ENCODE data around the gene PRKD3. TPM values are rescaled to one million over a fixed set of nuclear protein-coding genes. Genes with fewer than 3 reads are reported as not detected.

The PRKD3 gene
- total and polyA plus RNA-seq, 5 experiments from 2014 or later: 22.9 to 50.2 (median 26.5) TPM

- no peak overlapping the region for H3K4me3 Mint-ChIP-seq
- no peaks in the 10 kb centered on the region for H3K36me3 Mint-ChIP-seq
- DNase-seq (no peak), ATAC-seq (no peak)
- H3K27ac Mint-ChIP-seq: no peak overlapping the region
- POLR2A ChIA-PET: no interaction called here
- H3K9me3 Mint-ChIP-seq: no peaks in the 10 kb centered on the region
- peaks cover 19 to 57% (median 28%) of the 10 kb centered on the region in 5 donors for H3K27me3 Mint-ChIP-seq
- H3K4me1 Mint-ChIP-seq: no peaks in the 10 kb centered on the region
Observed at GRCh38 chr2:37357069-37357468, 32.4 kb upstream of the PRKD3 start.

- no peak overlapping the region for H3K27ac Mint-ChIP-seq
- no peak overlapping the region for H3K4me3 Mint-ChIP-seq
- H3K36me3 Mint-ChIP-seq: no peaks in the 10 kb centered on the region
- POLR2A ChIA-PET: no interaction called here
- no peaks in the 10 kb centered on the region for H3K9me3 Mint-ChIP-seq
- no peak for DNase-seq
- ATAC-seq: no peak
- H3K27me3 Mint-ChIP-seq: peaks cover 17 to 57% (median 28%) of the 10 kb centered on the region in 5 donors
- no peaks in the 10 kb centered on the region for H3K4me1 Mint-ChIP-seq
Observed at GRCh38 chr2:37356299-37356698, 31.7 kb upstream of the PRKD3 start.

GRCh38 chr2:37355735-37356134 lies 31.1 kb upstream of the PRKD3 start:
- Mint-ChIP-seq H3K27me3 (peaks cover 18 to 59% (median 31%) of the 10 kb centered on the region in 5 donors), H3K9me3 (no peaks in the 10 kb centered on the region), H3K36me3 (no peaks in the 10 kb centered on the region), H3K27ac (no peak overlapping the region), H3K4me1 (no peaks in the 10 kb centered on the region), H3K4me3 (no peak overlapping the region)
- no peak for ATAC-seq
- POLR2A ChIA-PET: no interaction called here
- DNase-seq: no peak

GRCh38 chr2:37354531-37354930 lies 29.9 kb upstream of the PRKD3 start:
- peaks cover 16 to 63% (median 24%) of the 10 kb centered on the region in 5 donors for H3K27me3 Mint-ChIP-seq
- peaks cover 0 to 9% (median 0%) of the 10 kb centered on the region in 4 donors for H3K4me1 Mint-ChIP-seq
- H3K36me3 Mint-ChIP-seq: no peaks in the 10 kb centered on the region
- POLR2A ChIA-PET: no interaction called here
- DNase-seq: no peak
- no peaks in the 10 kb centered on the region for H3K9me3 Mint-ChIP-seq
- no peak for ATAC-seq
- H3K4me3 Mint-ChIP-seq: no peak overlapping the region
- H3K27ac Mint-ChIP-seq: no peak overlapping the region

GRCh38 chr2:37350034-37350433 lies 25.4 kb upstream of the PRKD3 start:
- Mint-ChIP-seq H3K36me3 (no peaks in the 10 kb centered on the region), H3K4me3 (no peak overlapping the region), H3K27me3 (peaks cover 17 to 62% (median 32%) of the 10 kb centered on the region in 5 donors), H3K9me3 (no peaks in the 10 kb centered on the region), H3K4me1 (peaks cover 0 to 22% (median 3%) of the 10 kb centered on the region in 4 donors), H3K27ac (peak overlapping the region in 1 of 10 donors; percentile 24)
- POLR2A ChIA-PET: no interaction called here
- ATAC-seq (no peak), DNase-seq (no peak)

- H3K36me3 Mint-ChIP-seq: no peaks in the 10 kb centered on the region
- H3K4me3 Mint-ChIP-seq: no peak overlapping the region
- POLR2A ChIA-PET: interaction anchor here (1.1 kb wide), 1 partner anchor 152 kb away, joined by 3 read pairs; no protein-coding TSS in a partner anchor
- H3K9me3 Mint-ChIP-seq: no peaks in the 10 kb centered on the region
- no peak for DNase-seq
- H3K27ac Mint-ChIP-seq: peak overlapping the region in 1 of 10 donors; percentile 24
- ATAC-seq: no peak
- H3K27me3 Mint-ChIP-seq: peaks cover 17 to 57% (median 29%) of the 10 kb centered on the region in 5 donors
- peaks cover 4 to 24% (median 5%) of the 10 kb centered on the region in 4 donors for H3K4me1 Mint-ChIP-seq
Observed at GRCh38 chr2:37349231-37349860, 24.7 kb upstream of the PRKD3 start.

- ATAC-seq (no peak), DNase-seq (no peak)
- POLR2A ChIA-PET: no interaction called here
- no peak overlapping the region for H3K4me3 Mint-ChIP-seq
- no peaks in the 10 kb centered on the region for H3K36me3 Mint-ChIP-seq
- H3K27me3 Mint-ChIP-seq: peaks cover 17 to 45% (median 26%) of the 10 kb centered on the region in 5 donors
- no peaks in the 10 kb centered on the region for H3K9me3 Mint-ChIP-seq
- peak overlapping the region in 2 of 10 donors; percentile 13 to 63 for H3K27ac Mint-ChIP-seq
- H3K4me1 Mint-ChIP-seq: peaks cover 6 to 32% (median 13%) of the 10 kb centered on the region in 4 donors
Observed at GRCh38 chr2:37348155-37348554, 23.5 kb upstream of the PRKD3 start.

- peak; percentile 81 to 87 for ATAC-seq
- no peaks in the 10 kb centered on the region for H3K36me3 Mint-ChIP-seq
- H3K4me3 Mint-ChIP-seq: peak within 1 kb of the TSS; percentile 73 to 91 (median 83)
- no peaks in the 10 kb centered on the region for H3K9me3 Mint-ChIP-seq
- DNase-seq: peak; percentile 27 to 80 (median 48)
- peak within 1 kb of the TSS in 9 of 10 donors; percentile 44 to 80 (median 73) for H3K27ac Mint-ChIP-seq
- POLR2A ChIA-PET: interaction anchor here (0.6 kb wide), 1 partner anchor 1043 kb away, joined by 4 read pairs; no protein-coding TSS in a partner anchor
- H3K4me1 Mint-ChIP-seq: peaks cover 6 to 25% (median 13%) of the 10 kb centered on the region in 4 donors
- H3K27me3 Mint-ChIP-seq: peaks cover 10 to 26% (median 21%) of the 10 kb centered on the region in 5 donors
Observed at GRCh38 chr2:37344453-37345361, 20.1 kb upstream of the PRKD3 start, which contains the start of gene QPCT. Gene QPCT, plus strand, starts transcription at chr2:37344630. Its CDS starts 102 bp downstream, at chr2:37344732.

- Mint-ChIP-seq H3K4me3 (peak overlapping the region; percentile 73 to 91 (median 83)), H3K4me1 (peaks cover 6 to 20% (median 13%) of the 10 kb centered on the region in 4 donors), H3K27ac (peak overlapping the region in 6 of 10 donors; percentile 2 to 80 (median 72)), H3K27me3 (peaks cover 7 to 18% (median 14%) of the 10 kb centered on the region in 5 donors), H3K36me3 (no peaks in the 10 kb centered on the region), H3K9me3 (no peaks in the 10 kb centered on the region)
- DNase-seq (no peak), ATAC-seq (no peak)
- POLR2A ChIA-PET: interaction anchor here (0.6 kb wide), 1 partner anchor 1044 kb away, joined by 4 read pairs; no protein-coding TSS in a partner anchor
Observed at GRCh38 chr2:37343537-37344434, 19.2 kb upstream of the PRKD3 start.

- DNase-seq (no peak), ATAC-seq (no peak)
- Mint-ChIP-seq H3K27ac (peak overlapping the region in 2 of 10 donors; percentile 35 to 63), H3K4me1 (peaks cover 6 to 20% (median 13%) of the 10 kb centered on the region in 4 donors), H3K4me3 (no peak overlapping the region), H3K9me3 (no peaks in the 10 kb centered on the region), H3K27me3 (peaks cover 5 to 12% (median 7%) of the 10 kb centered on the region in 5 donors), H3K36me3 (no peaks in the 10 kb centered on the region)
- POLR2A ChIA-PET: no interaction called here
Observed at GRCh38 chr2:37342591-37343220, 18.1 kb upstream of the PRKD3 start.

- ATAC-seq (no peak), DNase-seq (no peak)
- no peak overlapping the region for H3K27ac Mint-ChIP-seq
- H3K9me3 Mint-ChIP-seq: no peaks in the 10 kb centered on the region
- H3K36me3 Mint-ChIP-seq: no peaks in the 10 kb centered on the region
- POLR2A ChIA-PET: no interaction called here
- H3K27me3 Mint-ChIP-seq: peaks cover 0 to 4% (median 0%) of the 10 kb centered on the region in 5 donors
- H3K4me3 Mint-ChIP-seq: no peak overlapping the region
- peaks cover 6 to 14% (median 13%) of the 10 kb centered on the region in 4 donors for H3K4me1 Mint-ChIP-seq
Observed at GRCh38 chr2:37340637-37341036, 16.0 kb upstream of the PRKD3 start.

- POLR2A ChIA-PET: no interaction called here
- no peak for ATAC-seq
- Mint-ChIP-seq H3K4me1 (peaks cover 0 to 5% (median 4%) of the 10 kb centered on the region in 4 donors), H3K9me3 (no peaks in the 10 kb centered on the region), H3K27ac (no peak overlapping the region), H3K36me3 (no peaks in the 10 kb centered on the region), H3K4me3 (no peak overlapping the region), H3K27me3 (peaks cover 0 to 4% (median 2%) of the 10 kb centered on the region in 5 donors)
- DNase-seq: no peak
Observed at GRCh38 chr2:37338933-37339332, 14.3 kb upstream of the PRKD3 start.

Measured in naive thymus-derived CD8-positive, alpha-beta T cell (primary cell).